A549 (cell line): ENCODE results near the gene HPCAL1. TPM values are rescaled to one million over a fixed set of nuclear protein-coding genes. Genes with fewer than 3 reads are reported as not detected.

Experiments used
- ATAC-seq, 2 experiments: fragments of 200-7000 bp in 1 of 2; fragments of >200 bp in 1 of 2; cut with Nextera tagmentation in 1 of 2; cut with Tn5 transposase in 1 of 2; 3 replicates each; pipeline versions ENCODE4 v1.8.0 to v1.9.1; 2018 to 2020; ENCODE audit warnings: mild to moderate bottlenecking in 1 of 2, moderate library complexity in 1 of 2
- CTCF ChIA-PET: fragments of 300-600 bp; sonication (Branson Sonifier 250); formaldehyde crosslinking; extraction: SDS; loops from one replicate; lab custom pipeline; 2021; ENCODE audit warnings: antibody characterized with exemption, inconsistent platforms; lab: Yijun Ruan, JAX
- POLR2A ChIA-PET: fragments of 350-600 bp; formaldehyde crosslinking; extraction: SDS; loops from one replicate; lab custom pipeline; 2021; ENCODE audit warnings: antibody characterized with exemption, inconsistent platforms; lab: Yijun Ruan, JAX
- DNase-seq, 2 experiments: peaks; one replicate each; pipeline versions ENCODE4 v3.0.0 to v3.0.0-alpha.2; 2011 to 2016; ENCODE audit warnings: low read depth in 1 of 2, low spot score in 1 of 2
- FAIRE-seq: peaks from 2 replicates; lab custom pipeline; 2011; peaks lifted over from hg19 to GRCh38; lab: Jason Lieb, UNC
- H3K27ac ChIP-seq, 2 experiments: fragments of >200 bp; sonication (Bioruptor Twin); formaldehyde crosslinking; 3 replicates each; pipeline ENCODE4 v1.5.1; 2016 to 2017
- H3K4me1 ChIP-seq: fragments of >200 bp; sonication (Bioruptor Twin); formaldehyde crosslinking; 3 replicates; pipeline ENCODE4 v1.6.1; 2016
- H3K4me2 ChIP-seq: fragments of >200 bp; sonication (Bioruptor Twin); formaldehyde crosslinking; 3 replicates; pipeline ENCODE4 v1.6.1; 2016
- H3K4me3 ChIP-seq: fragments of >200 bp; sonication (Bioruptor Twin); formaldehyde crosslinking; 3 replicates; pipeline ENCODE4 v1.5.1; 2016
- H3K9me3 ChIP-seq: fragments of >200 bp; sonication (Bioruptor Twin); formaldehyde crosslinking; 3 replicates; pipeline ENCODE4 v1.6.1; 2016
- BCL3 ChIP-seq: fragments of >200 bp; sonication (Bioruptor Twin); formaldehyde crosslinking; IDR thresholded peaks from 3 replicates; pipeline ENCODE4 v1.6.1; 2016
- CBX2 ChIP-seq: fragments of 200-600 bp; sonication (generic); IDR thresholded peaks from 2 replicates; pipeline ENCODE4 v1.6.1; 2016; ENCODE audit warnings: low read depth, mild to moderate bottlenecking, borderline replicate concordance
- CBX8 ChIP-seq: fragments of 200-600 bp; sonication (generic); IDR thresholded peaks from 2 replicates; pipeline ENCODE4 v1.6.1; 2016
- CHD4 ChIP-seq: fragments of 200-600 bp; sonication (generic); IDR thresholded peaks from 2 replicates; pipeline ENCODE4 v1.6.1; 2016; ENCODE audit warnings: antibody characterized with exemption, mild to moderate bottlenecking, borderline replicate concordance
- EP300 ChIP-seq, 2 experiments: fragments of >200 bp; sonication (Bioruptor Twin); formaldehyde crosslinking; IDR thresholded peaks; 2 replicates in 1 of 2; 3 replicates in 1 of 2; pipeline ENCODE4 v1.6.1; 2016 to 2017
- ESRRA ChIP-seq: fragments of 150-350 bp; IDR thresholded peaks from 2 replicates; pipeline ENCODE4 v1.6.1; 2014; ENCODE audit warnings: mild to moderate bottlenecking, low read length, borderline replicate concordance
- FOSB ChIP-seq: fragments of 250-450 bp; sonication (Bioruptor Pico); IDR thresholded peaks from 2 replicates; pipeline ENCODE4 v1.5.0; 2020; ENCODE audit warnings: mild to moderate bottlenecking, moderate library complexity
- HES2 ChIP-seq: fragments of >200 bp; sonication (Bioruptor Twin); formaldehyde crosslinking; IDR thresholded peaks from 2 replicates; pipeline ENCODE4 v1.6.1; 2016
- HOXA7 ChIP-seq: fragments of 250-450 bp; sonication (Bioruptor Pico); IDR thresholded peaks from 2 replicates; pipeline ENCODE4 v1.5.0; 2020; ENCODE audit warnings: mild to moderate bottlenecking, moderate library complexity
- MAX ChIP-seq: IDR thresholded peaks from 2 replicates; pipeline ENCODE4 v1.6.1; 2012
- MYC ChIP-seq: IDR thresholded peaks from 2 replicates; pipeline ENCODE4 v1.6.1; 2012; ENCODE audit warnings: mild to moderate bottlenecking, inconsistent platforms, low read length, improper control_type of control experiment, borderline replicate concordance
- NR3C1 ChIP-seq: fragments of >200 bp; sonication (Bioruptor Twin); formaldehyde crosslinking; IDR thresholded peaks from 3 replicates; pipeline ENCODE4 v1.6.1; 2017
- PHF8 ChIP-seq: fragments of 200-600 bp; sonication (generic); IDR thresholded peaks from 2 replicates; pipeline ENCODE4 v1.6.1; 2016; ENCODE audit warnings: low read depth, mild to moderate bottlenecking, antibody characterized with exemption, moderate library complexity, borderline replicate concordance
- REST ChIP-seq: fragments of 200-600 bp; sonication (generic); IDR thresholded peaks from 2 replicates; pipeline ENCODE4 v1.6.1; 2016; ENCODE audit warnings: antibody characterized with exemption, mild to moderate bottlenecking, moderate library complexity
- RNF2 ChIP-seq: fragments of 200-600 bp; sonication (generic); IDR thresholded peaks from 2 replicates; pipeline ENCODE4 v1.6.1; 2016; ENCODE audit warnings: low read depth, mild to moderate bottlenecking, antibody characterized with exemption, moderate library complexity, borderline replicate concordance
- TFCP2L1 ChIP-seq: fragments of 250-450 bp; sonication (Bioruptor Pico); IDR thresholded peaks from 2 replicates; pipeline ENCODE4 v1.5.0; 2021; ENCODE audit warnings: mild to moderate bottlenecking
- ZSCAN20 ChIP-seq: fragments of 250-450 bp; sonication (Bioruptor Pico); IDR thresholded peaks from 2 replicates; pipeline ENCODE4 v1.8.0; 2022; ENCODE audit warnings: mild to moderate bottlenecking, moderate library complexity
- WGBS: methylation state at CpG from one replicate; pipeline ENCODE4 v1.1.6; 2017; ENCODE audit errors: missing lambda C conversion rate; 5-methylcytosine and 5-hydroxymethylcytosine counted together
- polyA plus RNA-seq, 4 experiments: library from polyadenylated mRNA; depleted of rRNA in 3 of 4; stranded (reverse); fragments of >200 nt; fragmentation: RNase III in 1 of 4; extraction: RNeasy Plus Mini Kit Qiagen cat#74134 plus additional on column Dnase treatment in 1 of 4; gene quantifications; 2 replicates in 3 of 4; 3 replicates in 1 of 4; pipeline ENCODE4 v1.2.3, GENCODE V29; 2011 to 2017

HPCAL1 gene
- polyA plus RNA-seq, 2 of the 4 experiments (the other 2 are of a cell fraction) = 44.4 to 66.4 TPM

- Histone ChIP-seq H3K4me3 (no peak overlapping the region), H3K27ac (peak overlapping the region; percentile 89 to 92), H3K4me1 (peaks cover 84% of the 10 kb centered on the region), H3K4me2 (peak overlapping the region; percentile 85), H3K9me3 (peaks cover 7% of the 10 kb centered on the region; the same call in 1 of the 3 replicates)
- ATAC-seq (no peak), DNase-seq (no peak), FAIRE-seq (no peak)
- no peak for TF ChIP-seq MAX
- TF ChIP-seq TFCP2L1 (CRISPR knock-in tag) = no peak
- no peak for TF ChIP-seq FOSB (CRISPR knock-in tag)
- ChIA-PET POLR2A (interaction anchor here (0.6 kb wide), 1 partner anchor 77 kb away, joined by 3 read pairs; no protein-coding TSS in a partner anchor), CTCF (interaction anchor here (0.6 to 8.5 kb wide), 11 partner anchors 8 to 963 kb away, joined by 3 to 61 read pairs (median 4); no protein-coding TSS in a partner anchor)
- 79% methylated on average over 11 of the region's 11 CpGs for WGBS
Observed at GRCh38 chr2:10331702-10332401, 29.1 kb downstream of the HPCAL1 start.

GRCh38 chr2:10332402-10333246 lies 29.9 kb downstream of the HPCAL1 start:
- no peak for FAIRE-seq
- H3K27ac ChIP-seq = peak overlapping the region; percentile 89 to 92
- H3K4me3 ChIP-seq = no peak overlapping the region
- DNase-seq = no peak
- peaks cover 84% of the 10 kb centered on the region for H3K4me1 ChIP-seq
- ATAC-seq = no peak
- WGBS = 72% methylated on average over 14 of the region's 15 CpGs
- ChIA-PET POLR2A (interaction anchor here (0.6 kb wide), 1 partner anchor 76 kb away, joined by 3 read pairs; no protein-coding TSS in a partner anchor), CTCF (interaction anchor here (0.9 to 8.5 kb wide), 8 partner anchors 8 to 190 kb away, joined by 3 to 61 read pairs (median 4); no protein-coding TSS in a partner anchor)
- peaks cover 7% of the 10 kb centered on the region; the same call in 1 of the 3 replicates for H3K9me3 ChIP-seq
- TF ChIP-seq ZSCAN20 (CRISPR knock-in tag) (no peak), EP300 (IDR thresholded peaks at IDR 0.05) (no peak), PHF8 (no peak), CHD4 (no peak), REST (no peak), BCL3 (no peak), HOXA7 (CRISPR knock-in tag) (no peak), ESRRA (no peak), NR3C1 (no peak), CBX2 (no peak), RNF2 (no peak), MYC (no peak), HES2 (no peak), CBX8 (no peak)
- H3K4me2 ChIP-seq = peak overlapping the region; percentile 85
